DMS53 (cell line): ENCODE results near the gene CTSL.
"Not testable (repeated sequence)": the region's sequence is repeated elsewhere in the genome, so short reads cannot be mapped to it uniquely, and the experiment has no call there.

Experiments used
- DNase-seq: peaks from one replicate; lab custom pipeline; 2025; lab: John Stamatoyannopoulos, UW

CTSL gene

GRCh38 chr9:87759980-87760379, 34.1 kb downstream of the CTSL start:
- not testable (repeated sequence) for DNase-seq

GRCh38 chr9:87760529-87760928, 34.6 kb downstream of the CTSL start:
- DNase-seq, result no peak

- DNase-seq, result no peak
Measured at GRCh38 chr9:87763286-87763685, 37.4 kb downstream of the CTSL start.

- DNase-seq, result no peak
Measured at GRCh38 chr9:87765521-87765920, 39.6 kb downstream of the CTSL start.

- DNase-seq, result no peak
Measured at GRCh38 chr9:87766697-87767096, 40.8 kb downstream of the CTSL start.

- DNase-seq, result no peak
Measured at GRCh38 chr9:87770616-87771315, 44.8 kb downstream of the CTSL start.

- no peak for DNase-seq
Measured at GRCh38 chr9:87771316-87772006, 45.5 kb downstream of the CTSL start.

- DNase-seq, result no peak
Measured at GRCh38 chr9:87776481-87777379, 50.8 kb downstream of the CTSL start.

GRCh38 chr9:87778996-87779395, 53.1 kb downstream of the CTSL start:
- no peak for DNase-seq
